Measurements from ENCODE around the gene PROB1. TPM values are rescaled to one million over a fixed set of nuclear protein-coding genes. Genes with fewer than 3 reads are reported as not detected.

The PROB1 gene
- total and polyA plus RNA-seq, 2 of the 8 experiments (the other 6 are each of a cell fraction or from before 2014, with no cell fraction given): 0.89 to 3.1 TPM

DNA sequence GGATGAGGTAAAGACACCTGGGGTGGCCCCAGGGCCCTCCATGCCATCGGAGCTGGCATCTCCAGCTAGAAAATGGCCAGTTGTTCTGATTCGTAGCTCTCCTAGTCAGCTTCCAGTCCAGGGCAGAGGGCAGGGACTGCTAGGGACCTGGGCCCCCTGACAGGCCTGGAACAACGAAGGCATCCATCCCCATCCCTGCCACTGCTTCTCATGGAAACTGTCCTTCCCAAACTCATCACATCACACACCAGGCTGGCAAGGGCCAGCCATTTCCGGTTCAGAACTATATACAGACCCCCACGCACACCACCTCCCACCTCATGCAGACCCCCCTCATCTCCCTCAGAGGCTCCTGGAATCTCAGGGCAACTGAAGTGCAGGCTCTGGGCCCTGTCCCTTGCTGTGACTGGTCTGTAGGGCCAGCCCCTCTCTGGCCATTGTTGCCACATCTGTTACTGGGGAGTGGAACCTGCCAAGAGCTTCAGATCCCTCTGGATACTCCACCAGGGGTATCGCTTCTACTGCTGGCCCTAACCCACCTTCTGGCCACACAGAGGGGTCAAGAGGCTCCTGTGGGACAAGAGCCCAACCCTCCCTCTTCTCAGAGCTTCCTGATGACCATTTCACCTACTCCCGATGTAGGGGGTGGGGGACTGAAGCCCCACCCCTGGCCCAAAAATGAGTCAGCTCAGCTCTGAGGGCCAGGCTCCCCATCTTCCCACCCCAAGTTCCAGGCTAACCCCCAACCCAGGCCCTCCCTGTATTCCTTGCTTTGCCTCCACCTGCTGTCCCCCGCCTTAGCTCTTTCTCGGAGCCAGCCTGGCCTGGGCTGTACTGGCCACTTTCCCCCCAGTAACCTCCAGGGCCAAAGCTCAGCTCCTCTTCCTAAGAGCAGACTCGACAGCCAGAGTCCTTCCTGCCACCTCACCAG, 4.0 kb downstream of the PROB1 start:
- Histone ChIP-seq H2BK20ac (ENCODE audit: low read length) (0 out of 2 replicates have a peak overlapping the region, but pooled peaks have one; percentile 3), H3K9ac (replicated peaks in 1 of 4; ENCODE audit: extremely low read depth in 1 of 4, low read depth in 3 of 4, low read length in 3 of 4) (no peak overlapping the region), H3K9me3 (ENCODE audit: insufficient read depth in 2 of 2, low read depth in 1 of 2, low read length in 1 of 2) (no peaks in the 10 kb centered on the region), H2BK5ac (ENCODE audit: low read depth, low read length) (no peak overlapping the region), H3K27ac (ENCODE audit: low read depth, low read length) (no peak overlapping the region), H3K4ac (replicated peaks; ENCODE audit: insufficient read length, low read depth, low read length) (no peak overlapping the region), H4K20me1 (replicated peaks in 1 of 2; ENCODE audit: control insufficient read depth in 1 of 2, insufficient read depth in 2 of 2, low read length in 2 of 2) (peaks cover 0 to 3% of the 10 kb centered on the region in 2 experiments), H3K4me3 (ENCODE audit: extremely low read depth in 1 of 4, insufficient read depth in 2 of 4, low read depth in 3 of 4, low read length in 4 of 4) (no peak overlapping the region), H3K4me2 (ENCODE audit: insufficient read depth in 1 of 2, low read depth in 2 of 2, low read length in 2 of 2) (no peak overlapping the region), H4K5ac (ENCODE audit: insufficient read length, low read depth, low read length) (no peak overlapping the region), H4K91ac (replicated peaks; ENCODE audit: insufficient read length, low read length) (no peak overlapping the region), H3K79me1 (ENCODE audit: low read depth, low read length) (no peaks in the 10 kb centered on the region; the same call in 1 of the 2 replicates), H3K36me3 (ENCODE audit: control insufficient read depth in 2 of 4, insufficient read depth in 4 of 4, low read length in 3 of 4) (no peaks in the 10 kb centered on the region), H2BK15ac (ENCODE audit: low read length) (peak overlapping the region; percentile 72; the same call in 1 of the 2 replicates), H4K8ac (ENCODE audit: extremely low read depth, insufficient read depth, low read length) (no peak overlapping the region), H3K18ac (ENCODE audit: extremely low read depth, low read length) (no peak overlapping the region), H3K23me2 (ENCODE audit: low read depth, low read length) (peaks cover 27% of the 10 kb centered on the region; the same call in 1 of the 2 replicates), H2BK12ac (ENCODE audit: low read depth, low read length) (0 out of 2 replicates have a peak overlapping the region, but pooled peaks have one; percentile 1), H3K14ac (ENCODE audit: insufficient read length) (no peak overlapping the region), H3K23ac (ENCODE audit: insufficient read length) (no peak overlapping the region), H3K27me3 (replicated peaks in 1 of 4; ENCODE audit: control insufficient read depth in 3 of 4, extremely low read depth in 1 of 4, insufficient read depth in 3 of 4, low read length in 3 of 4) (peaks cover 14 to 34% (median 28%) of the 10 kb centered on the region in 4 experiments; a peak in 6 of 7 replicates), H2BK120ac (replicated peaks; ENCODE audit: low read depth, low read length) (no peak overlapping the region), H3K4me1 (replicated peaks in 1 of 4; ENCODE audit: control insufficient read depth in 3 of 4, insufficient read depth in 4 of 4, low read length in 3 of 4) (peaks cover 3 to 41% (median 21%) of the 10 kb centered on the region in 4 experiments), H2AK5ac (ENCODE audit: low read depth, low read length) (peak overlapping the region; percentile 79; the same call in 1 of the 2 replicates), H2AFZ (ENCODE audit: low read length) (no peak overlapping the region), H3K56ac (replicated peaks; ENCODE audit: insufficient read length, low read depth, low read length) (no peak overlapping the region), H3K79me2 (ENCODE audit: control insufficient read depth in 1 of 2, insufficient read depth in 2 of 2, low read length in 2 of 2) (no peaks in the 10 kb centered on the region)
- FAIRE-seq (no peak), DNase-seq (ENCODE audit: low read depth in 1 of 2, low spot score in 2 of 2) (no peak)
- 87% methylated on average over 9 of the region's 10 CpGs; no CpG with 5 or more reads in 1 of the 2 experiments for WGBS, 2 experiments (ENCODE audit: extremely low coverage in 1 of 2, insufficient coverage in 1 of 2, insufficient read length in 1 of 2, insufficient replicate concordance in 2 of 2, low coverage in 1 of 2, low lambda C conversion rate in 2 of 2, missing lambda C conversion rate in 1 of 2)
- ChIA-PET POLR2A (ENCODE audit: partially characterized antibody) (interaction anchor here (0.6 to 3.9 kb wide), 13 partner anchors 8 to 656 kb away, joined by 3 to 25 read pairs (median 4); partner anchors contain the start of genes DNAJC18, MATR3, PAIP2 and SPATA24), CTCF (ENCODE audit: partially characterized antibody) (interaction anchor here (0.6 to 3.1 kb wide), 11 partner anchors 9 to 722 kb away, joined by 3 to 16 read pairs (median 3); partner anchors contain the start of genes PAIP2 and SPATA24)
- no peak for TF ChIP-seq ASH2L (IDR thresholded peaks at IDR 0.05; ENCODE audit: low read length)
- no peak for TF ChIP-seq SIX5 (IDR thresholded peaks at IDR 0.05; ENCODE audit: low read depth, low read length)
- no peak for TF ChIP-seq JUND (IDR thresholded peaks at IDR 0.05; ENCODE audit: low read length)
- TF ChIP-seq CREB1 (IDR thresholded peaks at IDR 0.05): no peak
